HepG2 (cell line): ENCODE results near the gene CASTOR1. TPM values are rescaled to one million over a fixed set of nuclear protein-coding genes. Genes with fewer than 3 reads are reported as not detected.

ENCODE experiments used
- ARNTL ChIP-seq: sonication (generic); formaldehyde crosslinking; IDR thresholded peaks from 2 replicates; pipeline ENCODE4 v1.4.0; 2020; ENCODE audit warnings: mild to moderate bottlenecking, missing genetic modification reagents
- HMG20B ChIP-seq: conservative IDR thresholded peaks from 2 replicates; pipeline ENCODE4 v1.6.1; 2016; ENCODE audit warnings: missing genetic modification reagents, missing compliant biosample characterization
- JUND ChIP-seq: sonication (generic); formaldehyde crosslinking; IDR thresholded peaks from 2 replicates; pipeline ENCODE4 v1.8.0; 2022; ENCODE audit warnings: mild to moderate bottlenecking, missing genetic modification reagents
- PCBP1 ChIP-seq: fragments of 200-400 bp; formaldehyde crosslinking; IDR thresholded peaks from 2 replicates; pipeline ENCODE4 v1.6.1; 2017; ENCODE audit warnings: mild to moderate bottlenecking, low read depth, low read length, borderline replicate concordance
- POLR2AphosphoS2 ChIP-seq: IDR thresholded peaks from 2 replicates; pipeline ENCODE4 v1.6.1; 2011; ENCODE audit warnings: low read depth, low read length, improper control_type of control experiment
- SAP130 ChIP-seq: IDR thresholded peaks from 2 replicates; pipeline ENCODE4 v1.6.1; 2016; ENCODE audit warnings: low read depth
- SOX6 ChIP-seq, 2 experiments: fragments of 450-650 bp in 1 of 2; sonication (generic) in 1 of 2; formaldehyde crosslinking in 1 of 2; IDR thresholded peaks; 2 replicates each; pipeline versions ENCODE4 v1.4.0 to v1.6.1; 2017 to 2020; ENCODE audit warnings: antibody characterized with exemption in 1 of 2, mild to moderate bottlenecking in 1 of 2, missing genetic modification reagents in 1 of 2
- ZNF598 ChIP-seq: sonication (generic); formaldehyde crosslinking; IDR thresholded peaks from 2 replicates; pipeline ENCODE4 v1.5.1; 2020; ENCODE audit warnings: mild to moderate bottlenecking, missing genetic modification reagents, borderline replicate concordance
- ZNF780A ChIP-seq: sonication (generic); formaldehyde crosslinking; IDR thresholded peaks from 2 replicates; pipeline ENCODE4 v1.8.0; 2022; ENCODE audit warnings: mild to moderate bottlenecking, missing genetic modification reagents, moderate library complexity
- polyA plus RNA-seq, 8 experiments: library from polyadenylated mRNA; depleted of rRNA in 3 of 8; stranded (reverse) in 7 of 8; unstranded in 1 of 8; fragments of >200 nt; fragmentation: Illumina TruSeq in 4 of 8; extraction: Trizol in 4 of 8; gene quantifications; 2 replicates each; pipeline versions ENCODE4 v1.2.1 to v1.2.3, GENCODE V29; 2011 to 2016; ENCODE audit warnings: low read depth in 4 of 8, missing spikeins in 1 of 8, mixed read lengths in 1 of 8; ENCODE audit not compliant: insufficient read depth in 1 of 8
- total RNA-seq, 5 experiments: library from RNA; depleted of rRNA; stranded (reverse); fragments of >200 nt; fragmentation: Illumina TruSeq; extraction: Trizol; gene quantifications; 2 replicates each; pipeline ENCODE4 v1.2.3, GENCODE V29; 2016; ENCODE audit warnings: low read depth in 1 of 5
- TF ChIP-seq, protein P1 (sequence below): fragments of 450-650 bp; IDR thresholded peaks from 2 replicates; pipeline ENCODE4 v1.6.1; 2017; ENCODE audit warnings: mild to moderate bottlenecking
- TF ChIP-seq, protein P2 (sequence below): sonication (generic); formaldehyde crosslinking; IDR thresholded peaks from 2 replicates; pipeline ENCODE4 v1.8.0; 2023; ENCODE audit warnings: mild to moderate bottlenecking, missing genetic modification reagents
- TF ChIP-seq, protein P3 (sequence below): sonication (generic); formaldehyde crosslinking; IDR thresholded peaks from 2 replicates; pipeline ENCODE4 v1.9.0; 2021; ENCODE audit warnings: missing genetic modification reagents, borderline replicate concordance
- TF ChIP-seq, protein P4 (sequence below): sonication (generic); formaldehyde crosslinking; IDR thresholded peaks from 2 replicates; pipeline ENCODE4 v1.8.0; 2022; ENCODE audit warnings: low read depth, missing genetic modification reagents
- TF ChIP-seq, protein P5 (sequence below): sonication (generic); formaldehyde crosslinking; IDR thresholded peaks from 2 replicates; pipeline ENCODE4 v1.4.0; 2020; ENCODE audit warnings: mild to moderate bottlenecking, missing genetic modification reagents

CASTOR1 gene
- total and polyA plus RNA-seq, 2 of the 13 experiments (the other 11 are each of a cell fraction or from before 2014, with no cell fraction given), result 2.6 to 4.4 TPM

DNA sequence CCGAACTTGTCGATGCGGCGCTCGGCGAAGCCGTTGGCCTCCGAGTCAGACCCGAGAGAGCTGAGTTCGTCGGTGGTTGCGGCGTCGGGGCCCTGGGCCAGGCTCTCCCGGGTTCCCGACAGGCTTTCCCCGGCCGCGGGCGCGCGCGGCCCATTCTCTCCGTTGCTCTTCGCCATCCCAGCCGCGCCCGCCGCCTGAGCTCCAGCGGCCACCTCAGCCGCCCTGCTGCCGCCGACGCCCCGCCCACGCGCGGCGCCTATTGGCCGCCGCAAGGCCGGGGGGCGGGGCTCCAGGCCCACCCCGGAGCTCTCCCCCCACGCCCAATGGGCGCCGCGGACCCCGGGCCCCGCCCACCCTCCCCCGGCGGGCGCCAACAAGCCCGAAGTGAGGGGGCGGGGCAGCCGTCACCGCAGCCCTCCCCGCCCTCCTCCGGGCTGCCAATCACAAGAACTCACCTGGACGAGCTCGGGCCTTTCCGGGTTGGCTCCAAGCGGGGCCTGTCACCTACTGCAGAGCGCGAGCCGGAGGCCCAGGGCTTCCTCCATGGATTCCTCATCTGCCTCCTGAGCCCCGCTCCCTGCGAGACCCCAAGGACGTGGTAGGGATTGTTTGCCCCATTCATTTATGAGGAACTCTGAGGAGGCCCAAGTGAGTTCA lies 37.5 kb upstream of the CASTOR1 start, which contains the start of gene TBC1D10A (continued):
- TF ChIP-seq ZNF598, result no peak
- peak; percentile 84 for TF ChIP-seq SAP130
- TF ChIP-seq, protein P1, sequence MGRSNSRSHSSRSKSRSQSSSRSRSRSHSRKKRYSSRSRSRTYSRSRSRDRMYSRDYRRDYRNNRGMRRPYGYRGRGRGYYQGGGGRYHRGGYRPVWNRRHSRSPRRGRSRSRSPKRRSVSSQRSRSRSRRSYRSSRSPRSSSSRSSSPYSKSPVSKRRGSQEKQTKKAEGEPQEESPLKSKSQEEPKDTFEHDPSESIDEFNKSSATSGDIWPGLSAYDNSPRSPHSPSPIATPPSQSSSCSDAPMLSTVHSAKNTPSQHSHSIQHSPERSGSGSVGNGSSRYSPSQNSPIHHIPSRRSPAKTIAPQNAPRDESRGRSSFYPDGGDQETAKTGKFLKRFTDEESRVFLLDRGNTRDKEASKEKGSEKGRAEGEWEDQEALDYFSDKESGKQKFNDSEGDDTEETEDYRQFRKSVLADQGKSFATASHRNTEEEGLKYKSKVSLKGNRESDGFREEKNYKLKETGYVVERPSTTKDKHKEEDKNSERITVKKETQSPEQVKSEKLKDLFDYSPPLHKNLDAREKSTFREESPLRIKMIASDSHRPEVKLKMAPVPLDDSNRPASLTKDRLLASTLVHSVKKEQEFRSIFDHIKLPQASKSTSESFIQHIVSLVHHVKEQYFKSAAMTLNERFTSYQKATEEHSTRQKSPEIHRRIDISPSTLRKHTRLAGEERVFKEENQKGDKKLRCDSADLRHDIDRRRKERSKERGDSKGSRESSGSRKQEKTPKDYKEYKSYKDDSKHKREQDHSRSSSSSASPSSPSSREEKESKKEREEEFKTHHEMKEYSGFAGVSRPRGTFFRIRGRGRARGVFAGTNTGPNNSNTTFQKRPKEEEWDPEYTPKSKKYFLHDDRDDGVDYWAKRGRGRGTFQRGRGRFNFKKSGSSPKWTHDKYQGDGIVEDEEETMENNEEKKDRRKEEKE, result no peak
- TF ChIP-seq, protein P2, sequence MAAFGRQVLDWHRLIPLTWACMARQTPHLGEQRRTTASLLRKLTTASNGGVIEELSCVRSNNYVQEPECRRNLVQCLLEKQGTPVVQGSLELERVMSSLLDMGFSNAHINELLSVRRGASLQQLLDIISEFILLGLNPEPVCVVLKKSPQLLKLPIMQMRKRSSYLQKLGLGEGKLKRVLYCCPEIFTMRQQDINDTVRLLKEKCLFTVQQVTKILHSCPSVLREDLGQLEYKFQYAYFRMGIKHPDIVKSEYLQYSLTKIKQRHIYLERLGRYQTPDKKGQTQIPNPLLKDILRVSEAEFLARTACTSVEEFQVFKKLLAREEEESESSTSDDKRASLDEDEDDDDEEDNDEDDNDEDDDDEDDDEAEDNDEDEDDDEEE, result no peak
- TF ChIP-seq, protein P3, sequence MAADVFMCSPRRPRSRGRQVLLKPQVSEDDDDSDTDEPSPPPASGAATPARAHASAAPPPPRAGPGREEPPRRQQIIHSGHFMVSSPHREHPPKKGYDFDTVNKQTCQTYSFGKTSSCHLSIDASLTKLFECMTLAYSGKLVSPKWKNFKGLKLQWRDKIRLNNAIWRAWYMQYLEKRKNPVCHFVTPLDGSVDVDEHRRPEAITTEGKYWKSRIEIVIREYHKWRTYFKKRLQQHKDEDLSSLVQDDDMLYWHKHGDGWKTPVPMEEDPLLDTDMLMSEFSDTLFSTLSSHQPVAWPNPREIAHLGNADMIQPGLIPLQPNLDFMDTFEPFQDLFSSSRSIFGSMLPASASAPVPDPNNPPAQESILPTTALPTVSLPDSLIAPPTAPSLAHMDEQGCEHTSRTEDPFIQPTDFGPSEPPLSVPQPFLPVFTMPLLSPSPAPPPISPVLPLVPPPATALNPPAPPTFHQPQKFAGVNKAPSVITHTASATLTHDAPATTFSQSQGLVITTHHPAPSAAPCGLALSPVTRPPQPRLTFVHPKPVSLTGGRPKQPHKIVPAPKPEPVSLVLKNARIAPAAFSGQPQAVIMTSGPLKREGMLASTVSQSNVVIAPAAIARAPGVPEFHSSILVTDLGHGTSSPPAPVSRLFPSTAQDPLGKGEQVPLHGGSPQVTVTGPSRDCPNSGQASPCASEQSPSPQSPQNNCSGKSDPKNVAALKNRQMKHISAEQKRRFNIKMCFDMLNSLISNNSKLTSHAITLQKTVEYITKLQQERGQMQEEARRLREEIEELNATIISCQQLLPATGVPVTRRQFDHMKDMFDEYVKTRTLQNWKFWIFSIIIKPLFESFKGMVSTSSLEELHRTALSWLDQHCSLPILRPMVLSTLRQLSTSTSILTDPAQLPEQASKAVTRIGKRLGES, result no peak
- no peak for TF ChIP-seq POLR2AphosphoS2
- TF ChIP-seq, protein P4, sequence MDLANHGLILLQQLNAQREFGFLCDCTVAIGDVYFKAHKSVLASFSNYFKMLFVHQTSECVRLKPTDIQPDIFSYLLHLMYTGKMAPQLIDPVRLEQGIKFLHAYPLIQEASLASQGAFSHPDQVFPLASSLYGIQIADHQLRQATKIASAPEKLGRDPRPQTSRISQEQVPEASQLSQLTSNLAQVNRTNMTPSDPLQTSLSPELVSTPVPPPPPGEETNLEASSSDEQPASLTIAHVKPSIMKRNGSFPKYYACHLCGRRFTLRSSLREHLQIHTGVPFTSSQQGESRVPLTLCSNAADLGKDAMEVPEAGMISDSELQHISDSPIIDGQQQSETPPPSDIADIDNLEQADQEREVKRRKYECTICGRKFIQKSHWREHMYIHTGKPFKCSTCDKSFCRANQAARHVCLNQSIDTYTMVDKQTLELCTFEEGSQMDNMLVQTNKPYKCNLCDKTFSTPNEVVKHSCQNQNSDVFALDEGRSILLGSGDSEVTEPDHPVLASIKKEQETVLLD (CRISPR knock-in tag), result no peak
- no peak for TF ChIP-seq JUND (CRISPR knock-in tag)
- no peak for TF ChIP-seq PCBP1
- TF ChIP-seq, protein P5, sequence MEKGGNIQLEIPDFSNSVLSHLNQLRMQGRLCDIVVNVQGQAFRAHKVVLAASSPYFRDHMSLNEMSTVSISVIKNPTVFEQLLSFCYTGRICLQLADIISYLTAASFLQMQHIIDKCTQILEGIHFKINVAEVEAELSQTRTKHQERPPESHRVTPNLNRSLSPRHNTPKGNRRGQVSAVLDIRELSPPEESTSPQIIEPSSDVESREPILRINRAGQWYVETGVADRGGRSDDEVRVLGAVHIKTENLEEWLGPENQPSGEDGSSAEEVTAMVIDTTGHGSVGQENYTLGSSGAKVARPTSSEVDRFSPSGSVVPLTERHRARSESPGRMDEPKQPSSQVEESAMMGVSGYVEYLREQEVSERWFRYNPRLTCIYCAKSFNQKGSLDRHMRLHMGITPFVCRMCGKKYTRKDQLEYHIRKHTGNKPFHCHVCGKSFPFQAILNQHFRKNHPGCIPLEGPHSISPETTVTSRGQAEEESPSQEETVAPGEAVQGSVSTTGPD (CRISPR knock-in tag), result no peak
- no peak for TF ChIP-seq ARNTL (CRISPR knock-in tag)
- no peak for TF ChIP-seq HMG20B (CRISPR knock-in tag)
- no peak for TF ChIP-seq SOX6 (IDR thresholded peaks at IDR 0.05)
- 0 out of 2 replicates have a peak, but pooled peaks have one; percentile 14 for TF ChIP-seq SOX6 (CRISPR knock-in tag; IDR thresholded peaks at IDR 0.05)
- no peak for TF ChIP-seq ZNF780A (CRISPR knock-in tag)
